Measurements from ENCODE around the gene GAMT. TPM values are rescaled to one million over a fixed set of nuclear protein-coding genes. Genes with fewer than 3 reads are reported as not detected.
A peak's percentile ranks its signal among the peaks of the same experiment; 100 is the strongest.
"Not testable (repeated sequence)": the region's sequence is repeated elsewhere in the genome, so short reads cannot be mapped to it uniquely, and the experiment has no call there.

Gene GAMT
- 10 to 100 TPM; 15.4 to 52.7 (median 17.7) TPM for polyA plus RNA-seq

DNA sequence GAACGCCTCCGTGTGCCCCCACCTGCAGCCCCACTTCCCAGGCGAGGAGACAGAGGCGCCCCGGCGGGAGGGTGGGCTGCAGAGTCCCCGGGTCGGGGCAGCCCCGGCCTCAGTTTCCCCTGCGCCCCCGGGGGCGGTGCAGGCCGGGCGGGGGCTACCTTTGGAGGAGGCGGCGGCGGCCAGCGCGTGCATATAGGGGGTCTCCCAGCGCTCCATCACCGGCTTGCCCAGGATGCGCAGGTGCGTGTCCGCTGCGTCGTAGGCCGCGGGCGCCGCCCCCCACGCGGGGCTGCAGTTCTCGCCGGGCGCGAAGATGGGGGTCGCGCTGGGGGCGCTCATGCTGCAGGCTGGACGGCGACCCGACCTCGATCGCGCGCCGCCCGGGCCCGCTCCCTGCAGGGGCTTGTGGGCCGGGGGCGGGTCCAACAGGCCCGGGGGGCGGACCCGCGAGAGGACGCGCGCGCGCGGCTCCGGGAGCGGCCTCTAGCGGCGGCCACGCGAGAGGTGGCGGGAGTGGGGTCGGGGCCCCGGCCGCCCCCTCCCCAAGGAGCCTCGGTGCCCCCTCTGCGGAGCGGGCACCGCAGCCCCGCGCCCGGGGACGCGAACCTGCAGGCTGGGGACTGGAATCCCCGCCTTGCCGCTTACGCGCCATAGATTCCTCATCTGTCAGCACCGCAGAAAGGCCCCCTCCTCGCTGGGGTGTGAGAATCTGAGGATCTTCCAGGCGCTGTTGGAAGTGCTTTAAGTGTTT is at the start of gene GAMT:
GAMT (minus strand) TSS at position 405 of the 751 bp plus-strand sequence; CDS start at position 339, 66 bp downstream.
- H3K27ac ChIP-seq (ENCODE audit: low read depth, low read length), result no peak within 1 kb of the TSS
- WGBS, 3 donors, result 0 to 1% (median 0%) methylated on average over 60 to 87 of the region's 87 CpGs

DNA sequence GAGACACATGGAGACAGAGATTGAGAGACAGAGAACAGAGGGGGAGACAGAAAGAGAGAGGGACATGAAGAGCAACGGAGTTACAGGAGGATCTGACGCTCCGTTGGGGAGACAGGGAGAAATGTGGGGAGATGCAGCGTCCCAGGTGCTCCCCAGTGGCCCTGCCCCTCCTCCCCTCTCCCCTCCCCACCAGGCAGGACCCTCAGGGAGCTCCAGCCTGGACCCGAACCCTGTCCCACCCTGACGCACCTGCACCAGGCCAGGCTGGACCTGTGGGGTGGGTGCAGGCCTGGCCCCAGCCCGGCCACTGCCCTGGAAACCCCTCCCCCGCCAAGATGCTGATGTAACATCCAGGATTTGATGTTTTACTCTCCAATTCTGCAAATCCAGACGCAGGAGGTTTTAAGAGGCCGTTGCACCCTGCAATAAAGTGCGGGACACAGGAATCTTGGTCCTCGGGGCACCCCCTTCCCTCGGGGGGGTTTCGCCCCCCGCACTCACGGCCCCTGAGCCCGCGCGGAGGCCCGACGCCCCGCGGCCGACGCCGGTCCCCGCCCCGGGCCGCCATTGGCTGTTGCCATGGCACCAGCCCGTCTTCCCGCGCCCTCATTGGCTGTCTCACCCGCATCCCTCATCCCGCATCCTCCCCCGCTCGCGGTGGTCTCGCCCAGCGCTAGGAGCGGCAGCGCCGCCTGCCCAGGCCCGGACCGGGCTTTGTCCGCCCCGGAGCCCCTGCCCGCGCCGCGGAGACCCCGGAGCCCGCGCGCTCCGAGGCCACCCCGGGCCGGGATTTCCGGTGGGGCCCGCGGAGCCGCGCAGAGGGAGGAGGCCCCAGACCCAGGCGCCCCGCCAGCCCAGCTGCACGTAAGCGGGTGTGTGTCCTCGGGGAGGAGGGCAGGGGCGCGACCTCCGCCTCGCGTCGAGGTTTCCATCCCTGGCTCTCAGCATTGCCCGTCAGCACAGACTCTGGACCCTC is 48.4 kb upstream of the GAMT start, which contains the start of gene APC2:
APC2 (plus strand) TSS at position 655 of the 976 bp plus-strand sequence. CDS start 2,881 bp downstream, outside the sequence.
- 4 to 6% (median 5%) methylated on average over 65 to 74 of the region's 74 CpGs for WGBS, 3 donors
- H3K27ac ChIP-seq (ENCODE audit: low read depth, low read length), result no peak within 1 kb of the TSS

DNA sequence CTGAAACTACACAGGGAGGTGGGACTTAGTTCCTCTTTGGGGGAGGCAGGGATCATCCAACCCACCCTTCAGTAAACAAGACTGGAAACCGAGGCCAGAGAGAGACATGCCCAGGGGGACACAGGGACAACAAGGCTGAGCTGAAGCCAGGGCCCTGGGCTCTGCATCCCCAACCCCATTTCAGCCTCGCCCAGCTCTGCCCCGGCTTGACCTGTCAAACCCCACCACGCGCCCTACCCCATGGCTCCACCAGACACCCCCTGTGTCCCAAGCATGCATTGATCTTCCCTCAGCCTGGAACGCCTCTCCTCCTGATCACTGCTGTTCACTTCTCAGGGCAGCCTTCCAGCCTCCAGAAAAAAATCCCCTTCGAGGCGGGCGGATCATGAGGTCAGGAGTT is 46.6 kb upstream of the GAMT start:
- 77 to 85% (median 81%) methylated on average over 9 of the region's 9 CpGs for WGBS, 3 donors
- H3K27ac ChIP-seq (ENCODE audit: low read depth, low read length), result no peak overlapping the region

DNA sequence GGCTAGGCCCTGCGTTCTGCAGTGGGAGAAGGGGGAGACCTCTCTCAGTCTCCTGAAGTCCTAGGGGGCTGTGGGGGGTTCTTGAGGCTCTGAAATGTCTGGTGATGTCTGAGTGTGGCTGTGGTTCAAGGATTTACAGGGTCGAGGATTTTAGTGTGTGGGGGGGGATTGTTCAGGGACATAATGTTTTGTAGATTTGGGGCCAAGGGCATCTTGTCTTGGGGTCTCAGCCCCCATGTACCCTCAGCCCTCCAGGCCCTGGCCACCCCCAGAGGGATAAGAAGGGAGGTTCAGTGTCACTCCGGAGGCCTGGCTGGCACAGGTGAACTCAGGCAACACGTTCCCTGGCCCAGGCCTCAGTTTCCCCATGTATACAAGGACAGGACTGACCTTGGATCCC is 46.2 kb upstream of the GAMT start:
- no peak overlapping the region for H3K27ac ChIP-seq (ENCODE audit: low read depth, low read length)
- WGBS, 3 donors, result 23 to 29% (median 28%) methylated on average over 4 of the region's 4 CpGs

DNA sequence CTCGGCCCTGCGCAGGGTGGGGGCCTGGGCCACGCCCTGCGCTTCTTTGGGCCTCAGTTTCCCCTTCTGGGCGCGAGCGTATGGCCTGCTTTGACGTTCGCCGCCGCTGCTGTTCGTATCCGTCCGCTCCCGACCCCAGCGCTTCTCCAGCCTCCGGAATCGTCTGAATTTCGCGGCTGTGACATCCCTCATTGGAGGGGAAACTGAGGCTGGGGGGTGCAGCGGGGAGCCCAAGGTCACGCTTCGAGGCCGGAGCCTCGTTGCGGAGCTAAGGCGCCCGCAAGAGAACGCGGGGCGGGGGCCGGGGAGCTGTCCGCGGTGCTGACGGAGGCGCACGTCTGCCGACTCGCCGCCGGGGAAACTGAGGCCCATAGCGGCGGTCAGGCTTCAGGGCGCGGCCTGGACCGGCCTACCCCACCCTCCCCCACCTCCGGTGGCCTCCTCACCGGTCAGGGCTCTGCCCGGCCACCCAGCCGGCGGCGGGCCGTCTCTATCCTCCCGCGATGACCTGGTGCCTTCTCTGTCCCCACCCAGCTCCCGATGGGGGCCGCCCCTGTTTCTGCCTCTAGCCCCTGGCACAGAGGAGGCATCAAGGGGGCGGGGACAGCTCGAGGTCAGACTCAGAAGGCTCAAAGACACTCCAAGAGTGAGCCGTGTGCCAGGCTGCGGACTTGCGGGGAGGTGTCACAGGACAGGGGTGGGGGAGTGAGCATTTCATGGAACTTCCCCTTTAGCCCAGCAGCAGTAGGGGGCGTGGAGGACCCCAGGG is 45.6 kb upstream of the GAMT start:
- no peak overlapping the region for H3K27ac ChIP-seq (ENCODE audit: low read depth, low read length)
- WGBS, 3 donors, result 3 to 4% (median 3%) methylated on average over 59 to 63 of the region's 63 CpGs

DNA sequence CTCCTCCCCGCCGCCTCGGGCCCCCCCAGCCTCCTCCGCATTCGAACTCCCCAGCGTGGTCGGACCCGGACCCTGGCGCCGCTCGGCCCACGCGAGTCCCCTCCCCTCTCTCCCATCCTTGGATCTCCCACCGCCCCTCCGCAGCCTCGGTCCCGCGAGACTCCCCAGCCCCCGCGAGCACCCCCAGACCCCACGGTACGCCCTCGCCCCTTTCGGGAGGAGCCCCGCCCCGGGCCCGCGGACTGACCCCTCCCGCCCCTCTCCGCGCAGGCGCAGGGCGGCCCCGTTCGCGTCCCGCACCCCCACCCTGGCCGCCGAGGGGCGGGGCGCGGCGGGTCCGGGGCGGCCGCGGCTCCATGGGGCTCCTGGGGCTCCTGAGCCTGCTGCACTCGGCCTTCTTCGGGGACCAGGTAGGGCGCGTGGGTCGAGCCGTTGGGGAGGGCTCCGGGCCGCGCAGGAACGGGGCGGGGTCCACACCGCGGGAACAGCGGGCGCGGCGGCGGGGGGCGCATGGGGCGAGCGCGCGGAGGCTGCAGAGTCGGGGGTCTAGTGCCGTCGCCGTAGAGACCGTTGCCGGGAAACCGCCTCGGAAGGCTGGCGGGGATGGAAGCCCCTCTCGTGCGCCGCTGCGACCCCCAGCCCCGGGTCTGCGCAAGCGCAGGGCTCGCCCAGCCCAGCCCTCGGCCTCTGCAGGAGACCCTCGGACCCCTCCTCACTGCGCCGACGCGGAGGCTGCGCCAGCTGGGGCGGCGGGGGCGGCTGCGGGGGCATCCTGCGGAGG is 44.8 kb upstream of the GAMT start:
- no peak overlapping the region for H3K27ac ChIP-seq (ENCODE audit: low read depth, low read length)
- 0 to 2% (median 2%) methylated on average over 46 to 99 of the region's 99 CpGs for WGBS, 3 donors

DNA sequence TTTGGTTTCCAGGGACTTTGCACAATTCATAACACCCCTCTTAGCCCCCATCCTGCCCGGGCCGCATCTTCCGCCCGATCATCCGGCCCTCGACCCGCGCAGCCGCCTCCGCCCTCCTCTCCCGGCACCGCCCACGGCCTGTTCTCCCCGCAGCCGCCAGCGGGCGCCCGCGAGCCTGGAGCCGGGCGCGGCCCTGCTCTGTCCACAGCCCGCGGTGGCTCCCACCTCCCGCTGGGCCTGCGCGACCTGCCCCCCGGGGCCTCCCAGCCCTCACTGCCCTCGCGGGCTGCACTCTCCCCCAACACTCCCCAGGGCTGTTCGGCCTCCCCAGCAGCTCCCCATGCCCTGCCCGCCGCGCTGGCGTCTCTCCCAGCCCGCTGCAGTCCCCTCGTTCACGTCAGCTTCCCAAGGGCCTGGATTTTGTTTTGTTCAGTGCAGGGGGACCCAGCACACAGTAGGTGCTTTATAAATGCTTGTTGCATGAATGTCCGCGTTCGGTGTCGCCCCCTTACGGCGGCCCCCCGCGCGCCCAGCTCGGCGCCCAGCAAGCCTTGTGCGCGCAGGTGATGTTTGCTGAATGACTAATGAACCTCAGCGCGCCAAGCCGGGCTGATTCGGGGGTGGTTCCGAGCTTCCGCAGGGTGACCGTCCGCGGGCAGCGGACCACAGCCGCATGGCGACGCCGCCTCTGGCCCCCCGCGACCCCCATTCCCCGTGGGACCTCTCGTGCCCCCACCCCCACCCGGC is 44.0 kb upstream of the GAMT start:
- no peak overlapping the region for H3K27ac ChIP-seq (ENCODE audit: low read depth, low read length)
- 1 to 2% (median 2%) methylated on average over 59 to 70 of the region's 70 CpGs for WGBS, 3 donors

DNA sequence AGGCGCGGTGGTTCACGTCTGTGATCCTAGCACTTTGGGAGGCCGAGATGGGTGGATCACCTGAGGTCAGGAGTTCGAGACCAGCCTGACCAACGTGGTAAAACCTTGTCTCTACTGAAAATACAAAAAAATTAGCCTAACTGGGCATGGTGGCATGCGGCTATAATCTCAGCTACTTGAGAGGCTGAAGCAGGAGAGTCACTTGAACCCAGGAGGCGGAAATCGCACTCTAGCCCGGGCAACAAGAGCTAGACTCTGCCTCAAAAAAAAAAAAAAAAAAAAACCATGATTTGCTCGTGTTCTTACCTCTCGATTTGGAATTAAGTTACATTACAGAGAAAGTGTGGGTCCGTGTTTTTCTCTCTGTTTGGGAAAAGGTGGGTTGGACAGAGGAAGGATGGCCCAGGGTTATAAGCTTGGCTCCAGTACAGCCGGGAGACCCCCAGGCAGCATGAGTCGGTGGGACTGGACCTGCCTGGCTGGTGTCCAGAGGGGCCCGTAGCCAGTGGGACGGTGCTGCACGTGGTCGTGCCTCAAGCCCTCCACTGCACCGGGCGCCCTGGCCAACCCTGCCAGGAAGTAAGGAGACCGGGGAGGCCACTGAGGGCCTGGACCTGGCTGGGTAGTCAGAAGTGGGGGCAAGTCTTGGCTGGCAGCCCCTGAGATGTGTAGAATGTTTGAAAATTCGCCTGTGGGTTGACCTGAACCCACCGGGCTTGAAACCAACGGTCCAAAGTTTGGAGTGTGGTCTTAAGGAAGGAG is 40.5 kb upstream of the GAMT start:
- whole genome bisulfite sequencing, 3 donors, result 86 to 88% (median 86%) methylated on average over 25 of the region's 25 CpGs
- H3K27ac ChIP-seq (ENCODE audit: low read depth, low read length), result no peak overlapping the region

DNA sequence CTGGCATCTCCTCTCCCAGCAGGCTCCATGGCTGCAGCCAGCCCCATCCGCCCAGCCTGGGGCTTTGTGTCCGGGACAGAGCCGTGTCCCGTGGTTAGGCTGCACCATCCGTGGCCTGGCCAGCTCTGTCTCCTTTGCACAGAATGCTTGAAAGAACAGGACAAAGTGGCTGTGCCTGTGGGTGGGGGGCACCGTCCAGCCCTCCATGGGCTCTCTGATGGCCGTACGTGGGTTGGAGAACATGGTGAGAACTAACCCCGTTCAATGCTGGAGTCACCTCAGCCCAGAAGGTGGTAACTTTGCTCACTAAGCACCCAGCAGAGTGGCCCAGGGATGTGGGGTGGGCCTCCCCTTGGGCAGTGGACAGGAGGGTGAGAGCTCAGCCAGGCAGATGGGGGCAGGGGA is 39.7 kb upstream of the GAMT start:
- no peak overlapping the region for H3K27ac ChIP-seq (ENCODE audit: low read depth, low read length)
- WGBS, 3 donors, result 89 to 94% (median 94%) methylated on average over 9 of the region's 9 CpGs

DNA sequence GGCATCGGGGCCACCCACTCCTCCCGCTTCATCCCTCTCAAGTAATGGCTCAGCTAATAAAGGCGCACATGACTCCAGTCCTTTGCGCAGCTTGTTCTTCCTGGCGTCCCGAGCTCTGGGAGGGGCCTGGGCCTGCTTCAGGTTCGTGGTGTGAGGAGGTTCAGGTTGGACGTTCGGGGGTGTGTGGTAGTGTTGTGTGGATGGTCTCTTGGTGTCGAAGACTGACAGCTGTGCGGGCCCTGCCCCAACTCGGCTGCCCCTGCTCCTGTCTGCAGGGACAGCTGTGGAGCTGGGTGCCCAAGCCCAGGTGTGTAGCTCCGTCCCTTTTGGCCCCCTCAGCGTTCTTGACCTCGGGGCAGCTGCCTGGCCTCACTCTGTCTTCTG is 39.1 kb upstream of the GAMT start:
- WGBS, 3 donors, result 82 to 91% (median 87%) methylated on average over 15 of the region's 15 CpGs
- H3K27ac ChIP-seq (ENCODE audit: low read depth, low read length), result no peak overlapping the region

DNA sequence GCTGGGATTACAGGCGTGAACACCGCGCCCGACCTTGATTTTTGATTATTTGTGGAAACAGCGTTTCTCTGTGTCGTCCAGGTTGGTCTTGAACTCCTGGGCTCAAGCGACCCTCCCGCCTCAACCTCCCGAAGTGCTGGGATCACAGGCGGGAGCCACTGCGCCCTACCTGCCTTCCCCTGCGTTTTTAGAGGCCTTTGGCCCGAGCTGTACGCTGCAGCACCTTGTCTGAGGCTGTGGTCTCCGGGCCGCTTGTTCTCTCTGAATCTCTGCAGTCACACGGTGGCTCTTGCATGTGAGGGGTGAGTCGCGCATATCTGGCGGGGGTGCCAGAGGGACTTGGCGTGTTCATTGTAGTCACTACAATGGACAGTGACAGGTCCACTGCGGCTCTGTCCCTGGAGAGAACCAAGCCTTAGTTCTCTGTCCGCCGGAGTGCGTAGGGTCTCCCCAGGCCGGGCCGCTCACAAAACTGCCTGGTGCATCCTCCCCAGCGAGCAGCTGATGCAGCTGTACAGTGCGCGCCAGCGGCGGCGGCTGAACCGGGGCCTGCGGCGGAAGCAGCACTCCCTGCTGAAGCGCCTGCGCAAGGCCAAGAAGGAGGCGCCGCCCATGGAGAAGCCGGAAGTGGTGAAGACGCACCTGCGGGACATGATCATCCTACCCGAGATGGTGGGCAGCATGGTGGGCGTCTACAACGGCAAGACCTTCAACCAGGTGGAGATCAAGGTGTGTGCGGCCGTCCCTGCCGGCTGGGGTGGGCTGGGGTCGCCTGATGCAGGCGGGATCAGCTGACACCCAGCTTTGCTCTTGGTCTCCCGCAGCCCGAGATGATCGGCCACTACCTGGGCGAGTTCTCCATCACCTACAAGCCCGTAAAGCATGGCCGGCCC is 38.4 kb upstream of the GAMT start:
- WGBS, 3 donors, result 72 to 86% (median 82%) methylated on average over 50 to 57 of the region's 57 CpGs

DNA sequence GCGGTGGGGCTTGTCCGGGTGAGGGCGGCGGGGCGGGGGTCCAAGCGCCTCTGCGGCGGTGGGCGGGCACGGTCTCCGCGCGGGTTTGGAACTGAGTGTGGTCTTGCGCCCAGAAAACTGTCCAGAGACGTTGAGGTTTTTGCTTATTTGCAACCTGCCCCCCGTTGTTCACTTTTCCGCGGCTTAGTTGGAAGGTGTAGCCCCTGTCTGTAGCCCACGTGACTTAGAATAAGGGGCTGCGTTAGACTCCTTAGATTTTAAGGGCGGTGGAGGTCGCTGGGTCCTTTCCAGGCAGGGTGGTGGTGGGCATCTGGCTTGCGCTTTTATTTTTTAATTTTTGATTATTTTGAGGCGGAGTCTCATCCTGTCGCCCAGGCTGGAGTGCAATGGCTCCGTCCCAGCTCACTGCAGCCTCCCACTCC is 37.6 kb upstream of the GAMT start:
- no peak overlapping the region for H3K27ac ChIP-seq (ENCODE audit: low read depth, low read length)
- 1% methylated on average over 26 of the region's 26 CpGs for WGBS, 3 donors

More for the DNA sequence above, 38.4 kb upstream of the GAMT start:
- H3K27ac ChIP-seq (ENCODE audit: low read depth, low read length), result not testable (repeated sequence)

DNA sequence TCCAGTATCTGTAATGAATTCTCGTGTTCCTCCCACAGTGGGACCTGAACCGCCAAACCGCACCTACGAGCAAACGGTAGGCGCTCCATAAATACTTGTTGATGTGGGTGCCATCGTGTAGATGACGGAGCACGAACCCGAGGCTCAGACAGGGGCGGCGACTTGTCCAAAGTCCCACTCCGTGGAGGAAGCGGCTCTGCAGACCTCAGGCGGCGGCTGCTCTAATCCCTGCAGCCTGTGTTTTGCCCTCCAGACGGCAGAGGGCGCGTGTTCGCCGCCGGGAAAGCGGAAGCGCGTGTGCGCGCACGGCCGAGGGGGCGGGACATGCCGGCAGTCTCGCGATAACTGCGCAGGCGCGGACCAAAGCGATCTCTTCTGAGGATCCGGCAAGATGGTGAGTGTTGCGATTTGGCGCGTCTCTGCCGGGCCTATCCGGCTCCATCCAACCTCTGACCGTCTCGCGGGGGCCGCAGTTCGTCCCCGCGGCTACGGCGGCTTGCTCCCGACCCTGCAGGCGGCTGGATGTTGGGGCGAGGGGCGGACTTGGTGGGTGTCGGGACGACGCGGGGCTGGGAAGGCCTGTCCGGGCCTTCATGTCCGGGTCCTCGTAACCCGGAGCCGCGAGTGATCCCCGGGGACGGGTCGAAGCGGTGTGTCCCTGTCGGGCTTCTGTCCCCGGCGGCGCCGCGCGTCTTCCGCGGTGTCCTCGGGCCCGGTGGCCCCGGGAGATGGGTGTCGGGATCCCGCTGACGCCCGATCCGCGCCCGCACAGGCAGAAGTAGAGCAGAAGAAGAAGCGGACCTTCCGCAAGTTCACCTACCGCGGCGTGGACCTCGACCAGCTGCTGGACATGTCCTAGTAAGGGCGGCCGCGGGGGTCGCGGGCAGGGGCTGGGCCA is 36.9 kb upstream of the GAMT start, which contains the start of gene RPS15:
RPS15 (plus strand) TSS at position 362 of the 898 bp plus-strand sequence; CDS start at position 392, 30 bp downstream.
- 1 to 2% (median 1%) methylated on average over 78 to 100 of the region's 100 CpGs for WGBS, 3 donors
- H3K27ac ChIP-seq (ENCODE audit: low read depth, low read length), result peak within 1 kb of the TSS; percentile 80

DNA sequence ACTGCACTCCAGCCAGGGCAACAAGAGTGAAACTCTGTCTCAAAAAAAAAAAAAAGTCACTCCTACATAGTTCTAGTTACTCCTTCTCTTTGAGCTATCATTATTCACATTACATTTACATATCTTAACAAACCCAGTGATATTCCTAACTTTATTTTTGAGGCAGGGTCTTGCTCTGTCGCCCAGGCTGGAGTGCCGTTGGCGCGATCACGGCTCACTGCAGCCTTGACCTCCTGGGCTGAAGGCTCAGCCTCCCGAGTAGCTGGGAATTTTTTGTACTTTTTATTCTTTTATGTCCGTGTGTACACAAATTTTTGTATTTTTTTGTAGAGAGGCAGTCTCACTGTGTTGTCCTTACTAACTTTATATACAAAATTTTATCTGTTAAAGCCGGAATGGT is 36.3 kb upstream of the GAMT start:
- no peak overlapping the region for H3K27ac ChIP-seq (ENCODE audit: low read depth, low read length)
- WGBS, 3 donors, result 40 to 61% (median 50%) methylated on average over 8 of the region's 8 CpGs
